ENCODE measurements around the gene SLC2A11. TPM values are rescaled to one million over a fixed set of nuclear protein-coding genes. Genes with fewer than 3 reads are reported as not detected.
"Not testable (repeated sequence)": the region's sequence is repeated elsewhere in the genome, so short reads cannot be mapped to it uniquely, and the experiment has no call there.

The SLC2A11 gene
- total RNA-seq, 2 experiments from 2014 or later, result 8.0 to 8.6 TPM

GRCh38 chr22:23904573-23905254, 47.0 kb downstream of the SLC2A11 start:
- intact Hi-C loops (cut with micrococcal nuclease), result no loop called here
- Mint-ChIP-seq H3K9me3 (peaks cover 2% of the 10 kb centered on the region), H3K4me3 (no peak overlapping the region), H3K27me3 (no peaks in the 10 kb centered on the region), H3K36me3 (ENCODE audit: low read depth) (peaks cover 11% of the 10 kb centered on the region), H3K27ac (no peak overlapping the region), H3K4me1 (ENCODE audit: low read depth) (no peaks in the 10 kb centered on the region)
- ChIA-PET CTCF (no interaction called here), POLR2A (interaction anchor here (1.4 to 3.9 kb wide), 2 partner anchors 8 kb away, joined by 7 to 24 read pairs; no protein-coding TSS in a partner anchor)
- ATAC-seq (no peak), DNase-seq (no peak)
- no peak for TF ChIP-seq CTCF (IDR thresholded peaks at IDR 0.05)

GRCh38 chr22:23906641-23907040, 49.0 kb downstream of the SLC2A11 start:
- no peaks in the 10 kb centered on the region for H3K27me3 Mint-ChIP-seq
- no peaks in the 10 kb centered on the region for H3K36me3 Mint-ChIP-seq (ENCODE audit: low read depth)
- H3K4me1 Mint-ChIP-seq (ENCODE audit: low read depth), result no peaks in the 10 kb centered on the region
- no peak overlapping the region for H3K27ac Mint-ChIP-seq
- no peak overlapping the region for H3K4me3 Mint-ChIP-seq
- intact Hi-C loops (cut with micrococcal nuclease), result no loop called here
- no peak for TF ChIP-seq CTCF (IDR thresholded peaks at IDR 0.05)
- no peaks in the 10 kb centered on the region for H3K9me3 Mint-ChIP-seq
- ChIA-PET CTCF (no interaction called here), POLR2A (interaction anchor here (0.5 kb wide), 1 partner anchor 139 kb away, joined by 3 read pairs; no protein-coding TSS in a partner anchor)
- ATAC-seq, result no peak
- DNase-seq, result no peak

GRCh38 chr22:23907423-23907822, 49.7 kb downstream of the SLC2A11 start:
- H3K4me3 Mint-ChIP-seq; POLR2A ChIA-PET; intact Hi-C loops (cut with micrococcal nuclease); H3K27ac Mint-ChIP-seq; ATAC-seq; H3K36me3 Mint-ChIP-seq (ENCODE audit: low read depth); H3K4me1 Mint-ChIP-seq (ENCODE audit: low read depth); H3K9me3 Mint-ChIP-seq; H3K27me3 Mint-ChIP-seq; DNase-seq: not testable (repeated sequence)
- CTCF ChIA-PET, result interaction anchor here (0.6 kb wide), 1 partner anchor 56 kb away, joined by 3 read pairs; no protein-coding TSS in a partner anchor

GRCh38 chr22:23908587-23909205, 51.0 kb downstream of the SLC2A11 start:
- ChIA-PET CTCF (interaction anchor here (1.2 kb wide), 1 partner anchor 15 kb away, joined by 8 read pairs; the partner anchor contains the start of gene MIF), POLR2A (interaction anchor here (1.0 to 9.5 kb wide), 2 partner anchors 11 to 51 kb away, joined by 3 to 125 read pairs; partner anchors contain the start of genes MIF and SLC2A11)
- intact Hi-C loops (cut with micrococcal nuclease), result no loop called here
- H3K4me3 Mint-ChIP-seq, result no peak overlapping the region
- no peak for TF ChIP-seq CTCF (IDR thresholded peaks at IDR 0.05)
- H3K27me3 Mint-ChIP-seq, result no peaks in the 10 kb centered on the region
- H3K36me3 Mint-ChIP-seq (ENCODE audit: low read depth), result peaks cover 7% of the 10 kb centered on the region
- ATAC-seq (no peak), DNase-seq (no peak)
- H3K4me1 Mint-ChIP-seq (ENCODE audit: low read depth), result peaks cover 15% of the 10 kb centered on the region
- no peaks in the 10 kb centered on the region for H3K9me3 Mint-ChIP-seq
- no peak overlapping the region for H3K27ac Mint-ChIP-seq

GRCh38 chr22:23909296-23909898, 51.7 kb downstream of the SLC2A11 start:
- no peak for DNase-seq
- H3K4me1 Mint-ChIP-seq (ENCODE audit: low read depth), result peaks cover 19% of the 10 kb centered on the region
- CTCF ChIA-PET, result interaction anchor here (0.7 to 1.2 kb wide), 2 partner anchors 15 to 21 kb away, joined by 3 to 8 read pairs; partner anchors contain the start of gene MIF
- peaks cover 7% of the 10 kb centered on the region for H3K36me3 Mint-ChIP-seq (ENCODE audit: low read depth)
- H3K9me3 Mint-ChIP-seq, result no peaks in the 10 kb centered on the region
- H3K27me3 Mint-ChIP-seq, result no peaks in the 10 kb centered on the region
- ATAC-seq, result no peak
- no peak overlapping the region for H3K27ac Mint-ChIP-seq
- TF ChIP-seq CTCF (IDR thresholded peaks at IDR 0.05), result no peak
- intact Hi-C loops (cut with micrococcal nuclease), result no loop called here
- H3K4me3 Mint-ChIP-seq, result no peak overlapping the region
- POLR2A ChIA-PET, result interaction anchor here (0.6 to 9.5 kb wide), 2 partner anchors 12 to 254 kb away, joined by 4 to 125 read pairs; partner anchors contain the start of gene MIF

Measured in activated CD8-positive, alpha-beta T cell treated with anti-CD3 and anti-CD28 coated beads for 36 hours (primary cell).